ENCODE data around the gene TAOK1.
A peak's percentile ranks its signal among the peaks of the same experiment; 100 is the strongest.

Gene TAOK1

DNA sequence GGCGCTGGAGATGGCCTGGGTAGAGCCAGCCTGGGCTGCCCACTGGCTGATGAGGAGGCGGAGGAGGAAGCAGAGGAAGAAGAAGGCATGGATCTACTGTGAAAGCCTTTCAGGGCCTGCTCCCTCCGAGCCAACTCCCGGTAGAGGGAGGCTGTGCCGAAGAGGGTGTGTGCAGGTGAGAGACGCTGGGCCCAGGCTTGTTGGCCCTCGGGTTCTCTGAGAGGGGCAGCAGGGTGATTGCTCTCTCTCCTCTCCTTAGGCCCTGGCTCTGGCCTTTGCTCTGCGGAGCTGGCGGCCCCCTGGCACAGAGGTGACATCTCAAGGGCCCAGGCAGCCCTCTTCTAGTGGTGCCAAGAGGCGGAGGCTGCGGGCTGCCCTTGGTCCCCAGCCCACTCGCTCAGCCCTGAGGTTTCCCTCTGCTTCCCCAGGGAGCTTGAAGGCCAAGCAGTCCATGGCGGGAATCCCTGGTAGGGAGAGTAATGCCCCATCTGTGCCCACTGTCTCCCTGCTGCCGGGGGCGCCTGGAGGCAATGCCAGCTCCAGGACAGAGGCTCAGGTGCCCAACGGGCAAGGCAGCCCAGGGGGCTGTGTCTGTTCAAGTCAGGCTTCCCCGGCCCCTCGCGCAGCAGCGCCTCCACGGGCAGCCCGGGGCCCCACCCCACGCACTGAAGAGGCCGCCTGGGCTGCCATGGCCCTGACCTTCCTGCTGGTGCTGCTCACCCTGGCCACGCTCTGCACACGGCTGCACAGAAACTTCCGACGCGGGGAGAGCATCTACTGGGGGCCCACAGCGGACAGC, 181.9 kb downstream of the TAOK1 start:
- no peak for DNase-seq

- DNase-seq, result no peak
Observed at GRCh38 chr17:29572691-29573557, 182.8 kb downstream of the TAOK1 start.

DNA sequence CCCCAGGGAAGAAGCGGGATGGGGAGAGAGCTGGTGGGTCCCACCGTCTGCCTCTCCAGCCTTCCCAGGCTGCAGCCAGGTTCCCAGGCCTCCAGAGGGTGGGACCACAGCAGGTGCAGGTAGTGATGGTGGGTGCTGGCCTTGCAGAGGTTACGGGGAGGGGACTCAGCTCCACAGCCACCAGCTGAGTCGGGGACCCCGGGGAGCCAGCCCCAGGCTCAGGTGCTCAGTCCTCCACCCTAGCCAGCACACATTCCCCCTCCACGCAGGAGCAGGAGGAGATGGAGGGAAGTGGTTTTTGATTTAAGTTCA, 183.4 kb downstream of the TAOK1 start:
- no peak for DNase-seq

- no peak for DNase-seq
Observed at GRCh38 chr17:29573871-29574731, 183.9 kb downstream of the TAOK1 start.

DNA sequence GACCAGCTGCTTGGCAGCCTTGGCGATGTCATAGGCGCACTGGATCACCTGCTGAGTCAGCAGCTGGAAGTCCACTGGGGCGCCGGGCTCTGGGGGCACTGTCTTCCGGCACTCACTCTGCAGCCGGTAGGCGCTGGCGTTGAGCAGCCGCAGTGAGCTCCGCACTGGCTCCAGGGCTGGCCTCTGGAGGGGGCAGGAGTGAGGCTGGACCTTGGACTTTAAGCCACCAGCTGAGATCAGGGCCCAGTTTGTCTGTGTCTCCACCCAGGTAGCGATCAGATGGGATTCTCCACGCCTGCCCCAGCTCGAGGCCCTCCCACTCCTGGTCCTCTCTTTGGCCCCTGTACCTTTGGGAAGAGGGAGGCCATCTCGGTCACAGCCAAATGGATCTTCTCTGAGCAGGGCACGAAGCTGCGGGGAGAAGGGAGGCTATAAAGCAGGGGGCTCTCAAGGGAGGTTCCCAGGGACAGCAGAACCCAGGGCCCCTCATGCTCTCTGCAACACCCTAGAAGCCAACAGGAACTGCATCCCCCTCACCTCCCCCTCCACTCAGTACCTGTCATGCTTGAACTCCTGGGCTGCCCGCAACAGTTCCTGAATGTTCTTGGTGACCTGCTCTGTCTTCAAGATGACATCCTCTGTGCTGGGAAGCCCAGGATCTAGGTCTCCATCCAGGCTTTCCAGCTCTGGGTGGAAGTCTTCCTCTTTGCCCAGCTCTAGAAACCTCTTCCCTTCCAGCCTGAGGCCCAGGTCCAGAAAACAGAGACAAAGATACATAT, 184.8 kb downstream of the TAOK1 start:
- no peak for DNase-seq

GRCh38 chr17:29575511-29576213, 185.5 kb downstream of the TAOK1 start:
- DNase-seq, result no peak

- no peak for DNase-seq
Observed at GRCh38 chr17:29576214-29577000, 186.2 kb downstream of the TAOK1 start.

DNA sequence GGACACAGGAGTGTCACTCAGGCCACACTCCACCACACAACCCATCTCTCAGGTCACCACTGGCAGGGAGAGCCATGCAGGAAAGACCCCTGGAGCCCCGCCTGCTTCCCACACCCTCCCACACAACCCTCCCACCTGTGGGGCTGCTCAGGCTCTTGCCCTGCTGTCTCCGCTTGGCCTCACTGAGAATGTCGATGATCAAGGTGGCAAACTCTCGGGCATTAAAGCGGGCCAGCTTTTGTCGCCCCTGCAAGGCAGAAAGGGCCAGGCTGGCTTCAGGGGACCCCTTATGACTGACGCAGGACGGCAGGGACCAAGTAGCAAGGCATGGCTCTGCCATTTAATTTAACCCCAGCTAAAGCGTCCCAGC, 186.8 kb downstream of the TAOK1 start:
- DNase-seq, result no peak

DNA sequence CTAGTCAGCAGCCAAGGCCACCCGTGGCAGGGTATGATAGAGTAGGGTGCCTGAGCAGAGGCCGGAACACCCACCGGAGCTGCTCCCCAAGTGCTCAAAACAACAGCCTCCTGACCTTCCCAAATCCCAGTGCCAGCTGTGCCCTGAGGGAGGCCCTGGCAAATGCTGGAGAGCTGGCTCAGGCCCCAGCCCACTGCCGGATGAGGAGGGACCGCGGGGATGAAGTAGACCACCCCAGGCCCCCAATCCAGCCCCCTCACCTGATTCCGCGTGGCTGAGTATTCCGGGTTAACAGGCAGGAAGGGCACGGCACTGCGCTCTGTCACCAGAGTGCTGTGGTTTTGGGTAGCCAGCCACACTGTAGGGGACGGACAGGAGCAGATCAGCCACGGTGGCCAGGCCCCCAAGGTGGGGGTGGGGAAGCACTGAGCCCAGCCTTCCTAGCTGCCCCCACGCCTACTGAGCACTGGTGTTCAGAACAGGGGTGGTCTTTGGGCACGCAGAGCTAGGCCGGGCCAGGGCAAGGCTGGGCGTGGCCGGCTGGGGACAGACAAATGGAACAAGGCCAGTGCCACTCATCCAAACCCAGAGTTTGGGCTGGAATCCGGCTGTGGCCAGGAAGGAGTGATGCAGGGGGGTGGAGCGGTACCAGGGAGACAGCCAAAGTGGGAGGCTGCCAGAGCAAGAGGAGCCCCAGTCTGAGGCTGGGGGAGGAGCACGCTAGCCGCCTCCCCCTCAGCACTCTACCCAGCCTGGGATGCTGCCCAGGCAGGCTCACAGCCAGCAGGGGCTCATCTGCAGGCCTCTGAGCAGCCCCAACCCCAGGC, 187.4 kb downstream of the TAOK1 start:
- DNase-seq, result no peak

DNA sequence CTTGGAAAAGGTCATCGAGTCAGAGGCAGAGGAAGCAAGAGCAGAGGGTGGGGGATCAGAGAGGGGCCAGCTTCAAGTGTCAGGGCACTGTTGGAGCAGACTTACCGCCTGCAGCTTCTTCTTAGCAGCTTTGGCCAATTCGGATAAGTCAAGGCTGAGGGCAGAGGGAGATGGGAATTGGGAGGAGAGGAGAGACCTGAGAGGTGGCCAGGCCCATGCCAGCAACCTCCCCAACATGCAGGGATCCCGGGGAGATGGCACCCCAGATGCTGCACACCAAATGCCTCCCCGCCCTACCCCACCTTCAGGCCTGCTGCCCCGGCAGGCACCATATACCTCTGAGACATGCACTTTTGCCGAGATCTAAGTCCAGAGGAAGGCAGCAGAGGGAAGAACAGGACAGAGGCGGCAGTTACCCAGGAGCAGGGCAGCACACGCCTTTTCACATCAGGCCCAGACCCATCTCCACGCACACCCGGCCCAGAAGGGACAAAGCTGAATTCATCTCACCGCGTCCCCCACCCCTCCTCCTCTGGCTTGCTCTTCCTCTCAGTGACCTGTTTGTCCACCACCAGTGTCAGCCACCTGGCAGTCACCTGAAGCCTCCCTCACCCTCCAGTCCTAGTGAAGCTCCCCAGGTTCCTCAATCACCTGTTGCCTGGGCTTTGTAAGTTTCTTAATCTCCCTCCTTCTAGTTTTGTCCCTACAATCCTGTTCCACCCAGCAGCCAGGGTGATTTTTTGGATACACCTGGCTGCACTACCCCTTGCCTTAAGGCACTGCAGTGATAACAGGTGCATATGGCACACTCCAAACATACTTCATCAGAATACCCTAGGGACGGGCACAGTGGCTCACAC, 188.7 kb downstream of the TAOK1 start:
- no peak for DNase-seq

DNA sequence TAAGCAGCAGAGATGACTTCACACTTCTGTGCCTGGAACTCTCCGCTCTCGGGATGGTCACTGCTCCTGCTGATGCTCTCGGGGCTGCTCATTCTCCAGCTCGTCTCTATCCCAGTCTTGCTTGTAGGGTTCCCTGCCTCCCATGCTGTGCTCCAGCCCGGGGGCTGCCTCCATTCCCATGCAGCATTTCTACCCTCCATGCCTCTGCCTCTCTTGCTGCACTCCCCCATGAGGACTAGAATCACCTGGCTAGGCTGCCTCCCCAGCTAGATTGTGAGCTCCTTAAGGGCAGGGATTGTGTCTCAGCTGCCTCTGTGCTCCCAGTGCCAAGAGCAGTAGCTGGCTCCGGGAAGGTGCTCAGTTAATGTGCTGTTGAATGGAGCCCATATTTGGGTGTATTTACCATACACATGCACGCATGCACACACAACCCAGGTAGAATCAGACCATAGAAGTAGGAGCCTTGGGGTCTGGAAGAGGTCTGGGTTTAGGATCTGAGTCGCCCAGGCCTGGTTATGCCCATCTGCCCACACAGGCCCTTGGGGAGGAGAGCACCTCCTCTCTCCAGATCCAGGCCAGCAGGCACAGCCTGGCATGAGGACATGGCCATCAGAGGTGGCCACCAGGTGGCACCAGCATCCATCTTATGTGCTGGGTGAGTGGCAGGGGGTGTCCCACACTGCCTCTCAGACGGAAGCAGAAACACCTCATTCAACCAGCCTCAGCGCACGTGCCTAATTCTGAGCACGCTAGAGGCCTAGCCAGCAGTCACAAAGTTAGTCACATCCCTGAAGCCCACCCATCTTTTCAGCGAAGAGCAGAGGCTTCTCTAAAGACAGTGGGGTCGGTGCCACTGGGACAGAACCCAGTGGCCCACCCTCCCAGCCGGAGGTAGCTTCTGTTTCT, 190.0 kb downstream of the TAOK1 start:
- DNase-seq, result peak; percentile 91 to 96

DNA sequence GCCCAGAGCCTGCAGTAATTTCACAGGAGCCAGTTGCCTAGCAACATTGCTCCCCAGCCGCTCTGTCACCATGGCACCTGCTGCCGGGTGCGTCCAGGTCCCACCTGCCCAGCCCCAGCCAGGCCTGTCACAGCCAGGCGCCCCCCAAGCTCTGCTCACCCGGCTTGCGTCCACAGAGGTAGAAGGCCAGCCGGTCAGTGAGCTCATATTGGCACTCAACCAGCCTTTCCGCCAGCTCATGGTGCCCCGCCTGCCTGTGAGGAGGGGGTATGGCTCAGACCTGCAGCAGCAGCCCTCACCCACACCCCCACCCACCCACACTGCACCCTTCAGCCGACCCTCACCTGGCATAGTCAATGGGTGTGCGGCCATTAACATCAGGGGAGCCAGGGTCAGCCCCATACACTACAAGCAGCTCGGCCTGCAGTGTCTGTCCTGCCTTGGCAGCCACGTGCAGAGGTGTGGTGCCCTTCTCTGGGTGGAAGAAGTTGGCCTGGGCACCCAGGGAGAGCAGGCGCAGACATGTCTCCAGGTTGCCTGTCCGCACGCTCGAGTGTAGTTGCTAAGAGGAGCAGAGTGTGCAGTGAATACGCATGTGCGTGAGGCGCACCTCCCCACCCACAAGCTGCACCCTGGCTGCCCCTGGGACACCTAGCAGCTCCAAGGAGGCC, 191.6 kb downstream of the TAOK1 start:
- peak in 1 of 2 experiments; percentile 40 for DNase-seq

DNA sequence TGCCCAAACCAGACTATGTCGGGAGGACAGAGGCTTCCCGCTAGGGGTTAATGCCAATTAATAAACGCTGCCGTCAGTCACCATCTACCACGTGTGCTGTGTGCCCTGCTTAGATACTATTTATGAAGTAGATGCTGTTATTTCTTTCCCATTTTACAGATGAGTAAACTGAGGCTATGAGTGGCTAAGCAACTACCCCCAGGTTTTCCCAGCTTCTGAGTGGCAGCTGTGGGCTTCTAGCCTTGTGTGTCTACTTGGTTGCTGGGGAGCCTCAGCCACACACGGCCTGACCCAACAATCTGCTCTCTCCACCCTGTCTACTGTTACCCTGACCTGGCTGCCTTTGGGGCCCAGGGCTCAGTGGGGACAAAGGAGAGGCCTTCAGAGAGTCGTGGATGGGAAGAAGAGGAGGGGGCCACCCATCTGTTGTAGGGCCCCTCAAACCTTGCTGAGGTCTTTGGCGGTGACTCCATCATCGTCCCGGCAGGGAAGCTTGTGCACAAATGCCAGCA, 192.1 kb downstream of the TAOK1 start:
- no peak for DNase-seq

DNA sequence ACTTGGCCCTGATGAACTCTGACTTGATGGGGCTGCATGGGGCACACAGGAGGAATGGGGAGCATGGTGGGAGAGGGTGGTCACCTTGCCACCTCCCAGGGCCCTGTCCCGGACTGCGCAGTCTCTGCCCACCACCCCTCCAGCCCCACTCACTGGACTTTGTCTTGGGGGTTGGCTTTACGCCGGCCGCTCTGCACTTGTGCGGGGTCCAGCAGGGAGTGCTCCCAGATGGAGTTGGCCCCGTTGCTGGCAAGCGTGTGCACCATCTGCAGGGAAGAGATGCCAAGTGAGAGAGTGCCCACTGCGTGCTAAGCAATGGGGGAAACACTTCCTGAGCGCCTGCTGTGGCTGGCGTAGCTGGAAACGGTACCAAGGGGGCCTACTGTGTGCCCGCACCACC, 192.6 kb downstream of the TAOK1 start:
- no peak for DNase-seq

- peak; percentile 45 to 69 for DNase-seq
Observed at GRCh38 chr17:29583324-29584248, 193.4 kb downstream of the TAOK1 start.
